MM.1S (cell line): ENCODE results near the gene CAMKK2.

Source experiments
- CTCF ChIP-seq: fragments of 300-600 bp; sonication (generic); IDR thresholded peaks from 2 replicates; pipeline ENCODE4 v1.5.1; 2016; ENCODE audit warnings: antibody characterized with exemption, low read length, mixed read lengths
- EZH2 ChIP-seq: fragments of 300-600 bp; sonication (generic); optimal IDR thresholded peaks from 2 replicates; pipeline ENCODE3; 2017; ENCODE audit warnings: low read depth, mild to moderate bottlenecking, antibody characterized with exemption, low read length, mixed read lengths
- EZH2phosphoT487 ChIP-seq: fragments of 300-600 bp; sonication (generic); IDR thresholded peaks from 2 replicates; pipeline ENCODE4 v1.6.1; 2018; ENCODE audit warnings: antibody characterized with exemption, low read length

GRCh38 chr12:121284551-121285390 lies 11.7 kb downstream of the CAMKK2 start:
- TF ChIP-seq EZH2 (no peak), CTCF (no peak), EZH2phosphoT487 (no peak)
